HepG2 (cell line): ENCODE data around the gene BDH2. TPM values are rescaled to one million over a fixed set of nuclear protein-coding genes. Genes with fewer than 3 reads are reported as not detected.

Source experiments
- GLI4 ChIP-seq: sonication (generic); formaldehyde crosslinking; IDR thresholded peaks from 2 replicates; pipeline ENCODE4 v1.5.1; 2020; ENCODE audit warnings: missing genetic modification reagents, mild to moderate bottlenecking, moderate library complexity, borderline replicate concordance
- KDM1A ChIP-seq: IDR thresholded peaks from 2 replicates; pipeline ENCODE4 v1.6.1; 2016; ENCODE audit warnings: missing compliant biosample characterization
- KLF6 ChIP-seq: IDR thresholded peaks from 2 replicates; pipeline ENCODE4 v1.8.0; 2016; ENCODE audit warnings: missing biosample characterization, missing genetic modification reagents
- NBN ChIP-seq: fragments of 450-650 bp; conservative IDR thresholded peaks from 2 replicates; pipeline ENCODE4 v1.6.1; 2017
- POLR2G ChIP-seq: fragments of 200-400 bp; formaldehyde crosslinking; IDR thresholded peaks from 2 replicates; pipeline ENCODE4 v1.6.1; 2018; ENCODE audit warnings: mild to moderate bottlenecking, low read depth, low read length, moderate library complexity
- RFXANK ChIP-seq: IDR thresholded peaks from 2 replicates; pipeline ENCODE4 v1.6.1; 2016
- SALL1 ChIP-seq: sonication (generic); formaldehyde crosslinking; IDR thresholded peaks from 2 replicates; pipeline ENCODE4 v1.8.0; 2022; ENCODE audit warnings: mild to moderate bottlenecking, missing genetic modification reagents
- SP140L ChIP-seq: sonication (generic); formaldehyde crosslinking; IDR thresholded peaks from 2 replicates; pipeline ENCODE4 v1.4.0; 2020; ENCODE audit warnings: missing genetic modification reagents, borderline replicate concordance
- STAT5B ChIP-seq: sonication (generic); formaldehyde crosslinking; IDR thresholded peaks from 2 replicates; pipeline ENCODE4 v1.4.0; 2020; ENCODE audit warnings: missing genetic modification reagents
- ZNF20 ChIP-seq: sonication (generic); formaldehyde crosslinking; IDR thresholded peaks from 2 replicates; pipeline ENCODE4 v1.4.0; 2020; ENCODE audit warnings: mild to moderate bottlenecking, moderate library complexity, missing genetic modification reagents
- ZNF234 ChIP-seq: sonication (generic); formaldehyde crosslinking; conservative IDR thresholded peaks from 2 replicates; pipeline ENCODE4 v1.5.1; 2020; ENCODE audit warnings: mild to moderate bottlenecking, missing genetic modification reagents
- ZNF773 ChIP-seq: sonication (generic); formaldehyde crosslinking; IDR thresholded peaks from 2 replicates; pipeline ENCODE4 v1.4.0; 2020; ENCODE audit warnings: missing genetic modification reagents, borderline replicate concordance
- polyA plus RNA-seq, 8 experiments: library from polyadenylated mRNA; depleted of rRNA in 3 of 8; stranded (reverse) in 7 of 8; unstranded in 1 of 8; fragments of >200 nt; fragmentation: Illumina TruSeq in 4 of 8; extraction: Trizol in 4 of 8; gene quantifications; 2 replicates each; pipeline versions ENCODE4 v1.2.1 to v1.2.3, GENCODE V29; 2011 to 2016; ENCODE audit warnings: low read depth in 4 of 8, missing spikeins in 1 of 8, mixed read lengths in 1 of 8; ENCODE audit not compliant: insufficient read depth in 1 of 8
- total RNA-seq, 5 experiments: library from RNA; depleted of rRNA; stranded (reverse); fragments of >200 nt; fragmentation: Illumina TruSeq; extraction: Trizol; gene quantifications; 2 replicates each; pipeline ENCODE4 v1.2.3, GENCODE V29; 2016; ENCODE audit warnings: low read depth in 1 of 5
- TF ChIP-seq, protein P1 (sequence below): sonication (generic); formaldehyde crosslinking; conservative IDR thresholded peaks from 2 replicates; pipeline ENCODE4 v1.8.0; 2022; ENCODE audit warnings: missing genetic modification reagents
- TF ChIP-seq, protein P2 (sequence below): sonication (generic); formaldehyde crosslinking; IDR thresholded peaks from 2 replicates; pipeline ENCODE4 v1.4.0; 2020; ENCODE audit warnings: low read depth, mild to moderate bottlenecking, missing genetic modification reagents
- TF ChIP-seq, protein P3 (sequence below): sonication (generic); formaldehyde crosslinking; IDR thresholded peaks from 2 replicates; pipeline ENCODE4 v1.4.0; 2020; ENCODE audit warnings: mild to moderate bottlenecking, low read depth, missing genetic modification reagents
- TF ChIP-seq, protein P4 (sequence below): IDR thresholded peaks from 2 replicates; pipeline ENCODE4 v1.6.1; 2016; ENCODE audit warnings: missing compliant biosample characterization, missing genetic modification reagents, borderline replicate concordance
- TF ChIP-seq, protein P5 (sequence below): sonication (generic); formaldehyde crosslinking; IDR thresholded peaks from 2 replicates; pipeline ENCODE4 v1.9.0; 2022; ENCODE audit warnings: low read depth, missing genetic modification reagents
- TF ChIP-seq, protein P6 (sequence below), 2 experiments: sonication (generic) in 1 of 2; formaldehyde crosslinking in 1 of 2; IDR thresholded peaks; 2 replicates each; pipeline versions ENCODE4 v1.4.0 to v1.6.1; 2016 to 2020; ENCODE audit warnings: borderline replicate concordance in 1 of 2, low read depth in 1 of 2, mild to moderate bottlenecking in 1 of 2, missing genetic modification reagents in 1 of 2

BDH2 gene
- total and polyA plus RNA-seq, 2 of the 13 experiments (the other 11 are each of a cell fraction or from before 2014, with no cell fraction given) = 34.8 to 46.2 TPM

DNA sequence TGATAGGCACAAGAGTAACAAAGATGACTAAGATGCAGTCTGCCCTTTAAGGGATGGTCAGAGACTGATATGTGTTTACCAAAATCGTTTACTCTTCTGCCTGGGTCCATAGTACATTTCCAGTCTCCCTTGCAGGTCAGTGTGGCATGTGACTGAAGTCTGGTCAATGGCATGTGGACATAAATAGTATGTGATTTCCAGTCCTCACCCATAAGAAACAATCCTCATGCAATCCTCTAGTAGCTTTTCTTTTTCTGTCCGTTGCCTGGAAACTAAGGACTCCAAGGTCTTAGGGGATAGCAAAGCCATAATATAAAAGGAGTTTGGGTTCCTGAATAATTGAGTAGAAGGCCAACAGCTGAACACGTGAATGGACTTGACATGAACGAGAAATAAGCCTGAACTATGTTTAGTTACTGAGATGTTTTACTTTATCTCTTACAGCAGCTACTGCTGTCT is 24.2 kb downstream of the BDH2 start (continued):
- TF ChIP-seq, protein P1, sequence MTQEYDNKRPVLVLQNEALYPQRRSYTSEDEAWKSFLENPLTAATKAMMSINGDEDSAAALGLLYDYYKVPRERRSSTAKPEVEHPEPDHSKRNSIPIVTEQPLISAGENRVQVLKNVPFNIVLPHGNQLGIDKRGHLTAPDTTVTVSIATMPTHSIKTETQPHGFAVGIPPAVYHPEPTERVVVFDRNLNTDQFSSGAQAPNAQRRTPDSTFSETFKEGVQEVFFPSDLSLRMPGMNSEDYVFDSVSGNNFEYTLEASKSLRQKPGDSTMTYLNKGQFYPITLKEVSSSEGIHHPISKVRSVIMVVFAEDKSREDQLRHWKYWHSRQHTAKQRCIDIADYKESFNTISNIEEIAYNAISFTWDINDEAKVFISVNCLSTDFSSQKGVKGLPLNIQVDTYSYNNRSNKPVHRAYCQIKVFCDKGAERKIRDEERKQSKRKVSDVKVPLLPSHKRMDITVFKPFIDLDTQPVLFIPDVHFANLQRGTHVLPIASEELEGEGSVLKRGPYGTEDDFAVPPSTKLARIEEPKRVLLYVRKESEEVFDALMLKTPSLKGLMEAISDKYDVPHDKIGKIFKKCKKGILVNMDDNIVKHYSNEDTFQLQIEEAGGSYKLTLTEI = no peak
- TF ChIP-seq NBN = no peak
- TF ChIP-seq SP140L (CRISPR knock-in tag) = no peak
- TF ChIP-seq, protein P2, sequence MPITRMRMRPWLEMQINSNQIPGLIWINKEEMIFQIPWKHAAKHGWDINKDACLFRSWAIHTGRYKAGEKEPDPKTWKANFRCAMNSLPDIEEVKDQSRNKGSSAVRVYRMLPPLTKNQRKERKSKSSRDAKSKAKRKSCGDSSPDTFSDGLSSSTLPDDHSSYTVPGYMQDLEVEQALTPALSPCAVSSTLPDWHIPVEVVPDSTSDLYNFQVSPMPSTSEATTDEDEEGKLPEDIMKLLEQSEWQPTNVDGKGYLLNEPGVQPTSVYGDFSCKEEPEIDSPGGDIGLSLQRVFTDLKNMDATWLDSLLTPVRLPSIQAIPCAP (CRISPR knock-in tag) = no peak
- TF ChIP-seq ZNF234 (CRISPR knock-in tag) = no peak
- TF ChIP-seq RFXANK (CRISPR knock-in tag) = no peak; the same call in 1 of the 2 replicates
- no peak for TF ChIP-seq KLF6 (CRISPR knock-in tag)
- TF ChIP-seq POLR2G = no peak
- TF ChIP-seq ZNF20 (CRISPR knock-in tag) = no peak
- TF ChIP-seq, protein P3, sequence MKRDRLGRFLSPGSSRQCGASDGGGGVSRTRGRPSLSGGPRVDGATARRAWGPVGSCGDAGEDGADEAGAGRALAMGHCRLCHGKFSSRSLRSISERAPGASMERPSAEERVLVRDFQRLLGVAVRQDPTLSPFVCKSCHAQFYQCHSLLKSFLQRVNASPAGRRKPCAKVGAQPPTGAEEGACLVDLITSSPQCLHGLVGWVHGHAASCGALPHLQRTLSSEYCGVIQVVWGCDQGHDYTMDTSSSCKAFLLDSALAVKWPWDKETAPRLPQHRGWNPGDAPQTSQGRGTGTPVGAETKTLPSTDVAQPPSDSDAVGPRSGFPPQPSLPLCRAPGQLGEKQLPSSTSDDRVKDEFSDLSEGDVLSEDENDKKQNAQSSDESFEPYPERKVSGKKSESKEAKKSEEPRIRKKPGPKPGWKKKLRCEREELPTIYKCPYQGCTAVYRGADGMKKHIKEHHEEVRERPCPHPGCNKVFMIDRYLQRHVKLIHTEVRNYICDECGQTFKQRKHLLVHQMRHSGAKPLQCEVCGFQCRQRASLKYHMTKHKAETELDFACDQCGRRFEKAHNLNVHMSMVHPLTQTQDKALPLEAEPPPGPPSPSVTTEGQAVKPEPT (CRISPR knock-in tag) = no peak
- no peak for TF ChIP-seq STAT5B (CRISPR knock-in tag)
- no peak for TF ChIP-seq GLI4
- TF ChIP-seq, protein P4, sequence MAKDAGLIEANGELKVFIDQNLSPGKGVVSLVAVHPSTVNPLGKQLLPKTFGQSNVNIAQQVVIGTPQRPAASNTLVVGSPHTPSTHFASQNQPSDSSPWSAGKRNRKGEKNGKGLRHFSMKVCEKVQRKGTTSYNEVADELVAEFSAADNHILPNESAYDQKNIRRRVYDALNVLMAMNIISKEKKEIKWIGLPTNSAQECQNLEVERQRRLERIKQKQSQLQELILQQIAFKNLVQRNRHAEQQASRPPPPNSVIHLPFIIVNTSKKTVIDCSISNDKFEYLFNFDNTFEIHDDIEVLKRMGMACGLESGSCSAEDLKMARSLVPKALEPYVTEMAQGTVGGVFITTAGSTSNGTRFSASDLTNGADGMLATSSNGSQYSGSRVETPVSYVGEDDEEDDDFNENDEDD = peak; percentile 61; the same call in 1 of the 2 replicates
- TF ChIP-seq SALL1 (CRISPR knock-in tag) = peak; percentile 77; the same call in 1 of the 2 replicates
- TF ChIP-seq, protein P5, sequence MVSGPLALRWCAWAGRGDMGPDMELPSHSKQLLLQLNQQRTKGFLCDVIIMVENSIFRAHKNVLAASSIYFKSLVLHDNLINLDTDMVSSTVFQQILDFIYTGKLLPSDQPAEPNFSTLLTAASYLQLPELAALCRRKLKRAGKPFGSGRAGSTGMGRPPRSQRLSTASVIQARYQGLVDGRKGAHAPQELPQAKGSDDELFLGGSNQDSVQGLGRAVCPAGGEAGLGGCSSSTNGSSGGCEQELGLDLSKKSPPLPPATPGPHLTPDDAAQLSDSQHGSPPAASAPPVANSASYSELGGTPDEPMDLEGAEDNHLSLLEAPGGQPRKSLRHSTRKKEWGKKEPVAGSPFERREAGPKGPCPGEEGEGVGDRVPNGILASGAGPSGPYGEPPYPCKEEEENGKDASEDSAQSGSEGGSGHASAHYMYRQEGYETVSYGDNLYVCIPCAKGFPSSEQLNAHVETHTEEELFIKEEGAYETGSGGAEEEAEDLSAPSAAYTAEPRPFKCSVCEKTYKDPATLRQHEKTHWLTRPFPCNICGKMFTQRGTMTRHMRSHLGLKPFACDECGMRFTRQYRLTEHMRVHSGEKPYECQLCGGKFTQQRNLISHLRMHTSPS (CRISPR knock-in tag) = peak; percentile 70; the same call in 1 of the 2 replicates
- no peak for TF ChIP-seq KDM1A
- TF ChIP-seq, protein P6, sequence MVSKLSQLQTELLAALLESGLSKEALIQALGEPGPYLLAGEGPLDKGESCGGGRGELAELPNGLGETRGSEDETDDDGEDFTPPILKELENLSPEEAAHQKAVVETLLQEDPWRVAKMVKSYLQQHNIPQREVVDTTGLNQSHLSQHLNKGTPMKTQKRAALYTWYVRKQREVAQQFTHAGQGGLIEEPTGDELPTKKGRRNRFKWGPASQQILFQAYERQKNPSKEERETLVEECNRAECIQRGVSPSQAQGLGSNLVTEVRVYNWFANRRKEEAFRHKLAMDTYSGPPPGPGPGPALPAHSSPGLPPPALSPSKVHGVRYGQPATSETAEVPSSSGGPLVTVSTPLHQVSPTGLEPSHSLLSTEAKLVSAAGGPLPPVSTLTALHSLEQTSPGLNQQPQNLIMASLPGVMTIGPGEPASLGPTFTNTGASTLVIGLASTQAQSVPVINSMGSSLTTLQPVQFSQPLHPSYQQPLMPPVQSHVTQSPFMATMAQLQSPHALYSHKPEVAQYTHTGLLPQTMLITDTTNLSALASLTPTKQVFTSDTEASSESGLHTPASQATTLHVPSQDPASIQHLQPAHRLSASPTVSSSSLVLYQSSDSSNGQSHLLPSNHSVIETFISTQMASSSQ (IDR thresholded peaks at IDR 0.05; ENCODE audit: low read depth) = no peak; the same call in 1 of the 2 replicates
- TF ChIP-seq, protein P6 (CRISPR knock-in tag; IDR thresholded peaks at IDR 0.05; ENCODE audit: borderline replicate concordance) = peak; percentile 17; the same call in 1 of the 2 replicates
- no peak for TF ChIP-seq ZNF773 (CRISPR knock-in tag)
